HG03378 (cell line): ENCODE data around the gene PTPRB.

ENCODE experiments used
- ATAC-seq: cut with Tn5 transposase; IDR thresholded peaks from one replicate; pipeline ENCODE4 v1.9.1; 2021; ENCODE audit warnings: mild to moderate bottlenecking, moderate library complexity; ENCODE audit not compliant: unreplicated experiment

PTPRB gene

GRCh38 chr12:70598467-70599193, 38.6 kb downstream of the PTPRB start:
- no peak for ATAC-seq

GRCh38 chr12:70592664-70593063, 44.6 kb downstream of the PTPRB start:
- ATAC-seq = no peak

- ATAC-seq = no peak
Measured at GRCh38 chr12:70590549-70591226, 46.5 kb downstream of the PTPRB start.

GRCh38 chr12:70590051-70590450, 47.2 kb downstream of the PTPRB start:
- ATAC-seq = peak; percentile 91

- ATAC-seq = no peak
Measured at GRCh38 chr12:70584332-70584731, 52.9 kb downstream of the PTPRB start.

GRCh38 chr12:70583251-70583650, 54.0 kb downstream of the PTPRB start:
- no peak for ATAC-seq

GRCh38 chr12:70581208-70581607, 56.0 kb downstream of the PTPRB start:
- no peak for ATAC-seq

GRCh38 chr12:70577283-70577634, 60.0 kb downstream of the PTPRB start:
- ATAC-seq = no peak

GRCh38 chr12:70576341-70577282, 60.6 kb downstream of the PTPRB start:
- ATAC-seq = peak; percentile 66

GRCh38 chr12:70571705-70572268, 65.4 kb downstream of the PTPRB start:
- no peak for ATAC-seq

GRCh38 chr12:70571029-70571428, 66.2 kb downstream of the PTPRB start:
- ATAC-seq = no peak

- ATAC-seq = no peak
Measured at GRCh38 chr12:70561550-70561949, 75.7 kb downstream of the PTPRB start.

GRCh38 chr12:70560671-70561070, 76.6 kb downstream of the PTPRB start:
- no peak for ATAC-seq

- no peak for ATAC-seq
Measured at GRCh38 chr12:70559390-70559789, 77.8 kb downstream of the PTPRB start.

GRCh38 chr12:70557583-70558191, 79.5 kb downstream of the PTPRB start:
- no peak for ATAC-seq

- no peak for ATAC-seq
Measured at GRCh38 chr12:70556179-70556869, 80.9 kb downstream of the PTPRB start.

- no peak for ATAC-seq
Measured at GRCh38 chr12:70555081-70555480, 82.1 kb downstream of the PTPRB start.

- ATAC-seq = no peak
Measured at GRCh38 chr12:70553391-70553859, 83.8 kb downstream of the PTPRB start.

GRCh38 chr12:70551731-70552130, 85.5 kb downstream of the PTPRB start:
- no peak for ATAC-seq

- ATAC-seq = no peak
Measured at GRCh38 chr12:70550180-70550577, 87.0 kb downstream of the PTPRB start.
